Activated gamma-delta T cell treated with anti-CD3 and anti-CD28 coated beads, Interleukin-2, amount 50 U/mL, for 16 hours (primary cell): ENCODE measurements around the gene DCLK1.

Source experiments
- DNase-seq: peaks from one replicate; pipeline ENCODE4 v3.0.0-alpha.2; 2020; ENCODE audit warnings: low read depth

The DCLK1 gene

DNA sequence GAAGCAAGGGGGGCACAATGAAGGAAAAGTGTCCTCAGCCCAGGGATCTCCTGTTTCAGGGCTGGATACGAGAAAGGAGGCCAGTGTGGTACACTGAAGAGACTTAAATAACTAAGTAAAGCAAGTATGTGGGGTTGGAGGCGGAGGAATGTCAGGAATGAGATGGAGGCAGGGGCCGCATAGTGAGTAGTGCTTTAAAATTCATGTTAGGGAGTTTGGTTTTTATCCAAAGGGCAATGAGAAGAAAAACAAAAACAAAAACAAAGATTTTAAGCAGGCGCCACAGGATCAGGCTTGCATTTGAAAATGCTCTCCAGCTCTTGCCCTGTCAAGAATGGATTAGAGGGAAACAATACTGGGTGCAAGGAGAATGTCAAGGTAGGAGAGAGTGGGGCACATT, 273.4 kb downstream of the DCLK1 start:
- DNase-seq = no peak

DNA sequence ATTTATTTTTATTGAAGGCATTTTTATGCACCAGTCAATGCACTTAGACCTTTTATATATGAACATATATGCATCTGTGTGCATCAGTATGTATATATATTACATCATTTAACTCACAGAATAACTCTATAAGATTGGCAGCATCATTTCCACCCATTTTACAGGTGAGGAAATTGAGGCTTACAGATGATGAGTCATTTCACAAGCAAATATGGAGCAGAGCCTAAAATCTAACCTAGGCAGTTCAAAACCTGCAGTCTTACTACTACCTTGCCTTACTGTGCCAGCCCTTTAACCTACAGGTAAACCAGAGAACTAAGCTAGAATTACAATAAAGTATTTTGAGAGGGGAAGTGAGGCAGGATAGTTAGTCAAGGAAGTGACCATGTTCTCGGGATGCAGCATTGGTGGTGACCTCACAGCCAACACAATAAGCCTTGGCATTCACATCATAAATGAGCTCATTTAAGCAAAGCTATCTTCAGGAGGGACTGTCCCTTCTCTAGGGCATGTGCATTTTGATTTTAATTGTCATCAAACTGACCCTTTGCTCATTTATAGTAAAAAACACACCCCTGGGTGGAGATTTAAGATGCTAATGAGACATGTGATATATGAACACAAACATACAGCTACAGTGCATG, 274.3 kb downstream of the DCLK1 start:
- DNase-seq = no peak

DNA sequence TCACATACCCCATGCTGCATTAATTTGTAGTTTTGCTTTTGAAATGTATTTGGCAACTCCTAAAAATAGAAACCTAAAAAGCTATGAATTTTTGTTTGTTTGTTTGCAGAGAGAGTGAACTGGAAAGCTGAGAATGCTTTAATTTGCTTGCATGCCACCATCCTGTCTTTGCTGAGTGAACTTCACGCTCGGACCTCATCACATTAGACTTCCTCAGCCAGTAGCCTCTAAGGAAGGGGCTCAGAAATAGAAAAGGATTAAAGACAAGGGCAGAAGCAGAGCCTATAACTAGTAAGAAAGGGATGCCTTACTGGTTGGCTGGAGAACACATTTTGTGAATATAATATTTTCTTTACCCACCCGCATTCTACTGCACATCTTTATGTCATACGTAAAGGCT, 275.1 kb downstream of the DCLK1 start:
- DNase-seq = no peak

DNA sequence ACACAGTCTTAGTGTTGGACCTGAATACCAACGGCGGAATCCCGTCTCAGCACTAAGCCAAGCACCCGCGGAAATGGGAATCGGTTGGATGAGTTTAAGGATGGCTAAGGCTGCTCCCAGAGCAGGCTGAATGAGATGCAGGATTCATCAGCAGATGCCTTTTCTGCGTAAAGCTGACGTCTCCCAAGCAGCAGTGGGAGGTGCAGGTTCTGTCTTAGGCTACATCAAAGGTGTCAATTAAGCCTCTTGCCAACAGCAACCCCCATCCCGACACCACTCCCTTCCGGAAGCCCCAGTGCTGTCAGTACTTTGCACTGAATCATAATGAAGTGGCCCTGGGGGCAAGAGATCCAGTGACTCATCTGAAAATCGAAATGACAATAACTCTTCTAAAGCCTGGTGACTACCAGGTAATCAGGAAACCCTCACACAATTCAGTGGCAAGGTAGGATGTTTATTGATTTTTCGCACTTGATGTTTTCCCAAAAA, 275.6 kb downstream of the DCLK1 start:
- DNase-seq = no peak

DNA sequence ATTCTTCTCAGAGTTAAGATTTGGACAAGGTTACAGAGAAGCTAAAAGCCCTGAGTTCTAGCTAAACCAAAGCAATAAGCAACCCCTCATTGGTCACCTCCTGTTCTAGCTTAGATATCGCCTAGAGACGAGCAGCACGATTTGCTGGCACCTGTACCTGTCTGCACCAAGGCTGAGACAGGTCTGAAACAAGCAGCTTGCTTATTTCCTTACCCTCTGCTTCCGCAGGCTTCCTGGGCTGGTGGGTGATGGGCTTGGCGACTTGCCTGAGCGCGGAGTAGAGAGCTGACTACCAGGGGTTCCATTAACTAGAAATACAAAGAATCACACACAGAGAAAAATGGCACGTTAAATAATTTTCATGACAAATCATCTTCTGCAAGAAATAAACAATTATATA, 276.9 kb downstream of the DCLK1 start:
- no peak for DNase-seq

DNA sequence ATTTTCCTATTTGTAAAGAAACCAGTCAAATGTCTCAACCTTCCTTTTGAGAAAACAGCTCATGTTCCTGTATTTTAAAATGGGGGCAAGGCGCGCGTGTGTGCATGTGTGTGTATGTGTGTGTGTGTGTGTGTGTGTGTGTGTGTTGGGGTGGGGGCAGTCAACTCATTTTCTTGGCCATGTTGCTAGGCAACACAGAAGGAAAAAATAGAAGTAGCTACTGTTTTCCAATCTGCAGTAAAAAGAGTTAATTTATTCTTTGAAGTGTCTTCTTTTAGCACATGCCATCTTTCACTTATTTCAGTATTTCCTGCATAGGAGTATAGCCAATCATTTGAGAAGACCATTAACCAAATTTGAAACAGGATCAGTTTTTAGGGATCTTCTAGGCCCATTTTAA, 279.3 kb downstream of the DCLK1 start:
- DNase-seq = no peak

DNA sequence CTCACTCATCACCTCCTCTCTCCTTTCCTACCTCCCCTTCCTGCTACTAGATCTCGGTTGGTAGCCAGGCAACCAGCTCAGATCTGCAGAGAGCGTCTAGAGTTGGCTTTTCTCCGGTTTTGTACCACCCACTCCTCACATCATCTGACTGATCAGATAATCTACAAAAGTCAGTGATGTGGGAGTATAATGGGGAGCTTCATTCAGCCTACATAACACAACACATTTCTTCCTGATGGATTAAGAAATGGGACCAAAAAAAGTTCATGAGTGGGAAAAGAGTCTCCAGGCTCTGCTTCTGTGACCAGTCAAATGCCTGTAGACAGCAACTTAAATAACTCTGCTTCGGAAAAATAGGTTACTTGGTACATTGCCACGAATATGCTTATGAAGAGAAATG, 279.8 kb downstream of the DCLK1 start:
- DNase-seq = no peak

DNA sequence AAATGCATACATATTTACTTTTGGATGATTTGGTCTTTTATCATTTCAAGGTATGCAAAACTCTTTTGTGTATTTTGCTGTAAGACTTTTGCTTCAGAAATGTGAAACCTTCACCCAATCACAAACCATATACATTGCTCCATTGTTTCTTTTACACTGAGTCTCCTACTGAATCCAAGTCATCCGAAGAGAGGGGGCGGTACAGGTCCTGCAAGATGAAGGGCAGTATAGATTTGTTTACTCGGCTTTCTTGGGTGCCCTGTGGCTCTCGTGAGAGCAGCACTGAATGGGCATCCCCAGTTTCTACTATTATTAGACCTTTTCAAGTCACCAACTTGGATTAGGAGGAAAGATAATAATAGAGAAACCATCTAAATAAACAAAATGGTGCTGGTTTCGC, 280.6 kb downstream of the DCLK1 start:
- DNase-seq = no peak

DNA sequence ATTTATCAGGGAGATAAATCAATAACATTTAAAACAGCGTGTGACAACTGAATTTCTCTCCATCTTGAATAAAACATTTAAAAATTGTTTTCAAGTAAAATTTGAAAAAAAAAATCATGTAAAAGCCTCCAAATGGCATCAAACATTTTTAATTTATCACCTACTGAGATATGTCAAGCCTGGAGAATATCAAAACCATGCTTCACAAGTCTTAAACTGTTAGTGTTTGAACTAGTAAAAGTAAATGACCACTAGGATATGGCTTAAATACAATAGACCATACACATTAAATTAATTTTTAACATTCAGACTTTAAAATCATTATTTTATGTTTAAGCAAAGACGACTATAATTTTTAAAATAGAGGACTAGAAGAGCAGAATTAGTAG, 281.9 kb downstream of the DCLK1 start:
- no peak for DNase-seq

DNA sequence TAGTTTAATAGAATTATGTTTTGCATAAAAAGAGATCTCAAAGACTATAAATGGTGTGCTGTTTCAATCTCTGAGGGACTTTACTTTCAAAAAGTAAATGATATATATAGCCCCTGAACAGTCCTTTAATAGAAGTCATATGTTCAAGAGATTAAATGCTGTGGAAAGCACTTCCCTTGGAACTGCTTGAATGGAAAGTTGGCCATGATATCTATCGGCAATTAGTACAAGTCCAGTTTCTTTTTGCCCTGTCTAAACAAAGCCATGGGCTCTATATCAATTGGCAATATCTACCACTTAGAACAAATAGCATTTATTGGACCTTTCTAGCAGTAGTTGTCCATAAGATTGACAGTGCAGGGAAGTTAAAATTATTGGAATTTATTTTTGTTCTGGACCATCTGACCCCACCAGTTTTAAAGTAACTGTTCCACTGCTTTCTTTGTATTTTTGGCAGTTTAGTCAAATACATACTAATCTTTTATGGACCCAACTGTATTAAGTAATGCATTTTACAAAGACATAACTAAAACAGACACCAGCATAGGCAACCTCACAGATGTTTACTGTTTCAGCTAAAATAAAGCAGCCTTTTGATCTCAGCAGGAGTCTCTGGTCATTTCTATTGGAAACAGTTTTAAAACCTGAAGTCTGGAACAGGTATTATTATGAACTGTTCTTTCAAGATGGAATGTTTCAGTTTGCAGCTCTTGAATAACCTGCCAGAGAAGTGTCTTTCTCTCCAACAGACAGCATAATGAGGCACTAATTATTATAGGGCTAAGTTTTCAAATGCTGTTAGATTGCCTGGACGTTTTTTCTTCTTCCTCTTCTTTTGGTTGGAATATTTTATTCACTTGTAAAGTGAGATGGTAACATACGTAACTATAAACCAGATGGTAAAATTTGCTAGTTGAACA, 282.6 kb downstream of the DCLK1 start:
- DNase-seq = no peak

DNA sequence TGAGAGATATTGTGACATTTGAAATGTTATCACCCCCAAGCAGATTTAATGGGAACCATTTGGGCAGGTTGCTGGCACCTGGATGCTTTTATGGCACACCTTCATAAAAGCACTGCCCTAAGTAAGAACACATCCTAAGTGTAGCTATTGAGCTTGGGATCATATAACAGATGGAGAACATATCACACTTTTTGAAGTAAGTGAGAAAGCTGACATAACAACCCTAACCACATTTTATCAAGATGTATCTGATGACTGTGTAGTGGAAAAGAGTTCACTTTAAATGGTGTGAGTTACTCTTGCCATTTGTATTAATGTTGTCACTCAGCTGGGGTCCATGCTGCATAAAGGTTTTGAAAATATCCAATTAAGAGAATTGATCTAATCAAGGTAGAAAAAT, 287.9 kb downstream of the DCLK1 start:
- DNase-seq = no peak

DNA sequence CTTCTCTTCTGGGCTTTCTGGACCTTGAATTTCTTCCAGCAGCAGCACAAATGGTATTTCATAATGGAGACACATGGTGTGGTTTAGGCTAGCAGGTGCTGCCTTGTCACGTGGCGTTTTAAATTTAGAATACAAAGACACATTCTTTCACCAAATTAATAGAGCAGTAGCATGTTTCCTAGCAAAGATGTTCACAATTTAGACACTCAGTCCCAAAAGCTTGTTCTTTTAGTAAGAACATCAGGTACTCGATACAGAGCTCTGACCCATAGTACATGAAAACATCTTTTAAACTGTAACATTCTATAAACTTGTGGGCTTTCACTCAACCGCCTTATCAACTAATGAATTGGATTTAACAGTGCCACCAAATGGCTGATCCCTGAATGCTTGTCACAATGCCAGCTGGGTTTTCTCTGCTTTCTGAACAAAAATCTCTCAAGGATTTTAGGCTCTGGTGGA, 290.1 kb downstream of the DCLK1 start:
- DNase-seq = no peak

DNA sequence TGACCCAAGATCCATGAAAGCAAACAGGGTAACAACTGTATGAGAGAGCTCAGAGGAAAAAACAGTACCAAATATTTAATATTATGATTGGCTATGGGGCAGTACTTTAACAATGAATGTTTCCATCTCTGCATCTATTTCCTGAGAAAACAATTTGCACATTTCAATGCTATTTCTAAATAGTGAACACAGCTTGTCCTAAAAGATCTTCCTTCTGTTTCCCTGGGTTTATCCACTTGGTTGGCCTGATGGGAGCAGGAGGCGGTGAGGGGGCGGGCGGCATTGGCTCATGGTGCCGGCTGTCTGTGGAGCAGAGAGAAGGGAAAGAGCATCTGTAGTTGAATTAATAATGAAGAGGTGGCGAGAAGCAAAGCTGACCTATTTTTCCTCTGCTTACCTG, 291.4 kb downstream of the DCLK1 start:
- no peak for DNase-seq

DNA sequence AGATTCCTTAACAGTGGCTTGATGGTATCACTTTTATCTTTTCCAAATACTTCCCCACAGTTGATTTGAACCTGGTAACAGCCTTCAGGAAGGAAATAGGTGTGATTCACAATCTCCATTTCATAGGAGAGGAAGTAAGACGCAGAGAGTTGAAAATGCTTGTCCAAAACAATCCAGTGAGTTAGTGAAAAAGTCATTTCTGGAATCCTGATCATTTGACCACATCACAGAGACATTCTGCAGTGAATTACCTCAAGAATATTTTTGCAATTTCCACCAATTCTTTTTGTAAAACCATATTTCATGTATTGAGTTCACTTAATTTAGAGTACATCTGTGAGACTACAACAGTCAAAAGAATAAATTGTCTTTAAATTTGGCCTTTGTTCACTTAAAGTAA, 292.8 kb downstream of the DCLK1 start:
- no peak for DNase-seq

DNA sequence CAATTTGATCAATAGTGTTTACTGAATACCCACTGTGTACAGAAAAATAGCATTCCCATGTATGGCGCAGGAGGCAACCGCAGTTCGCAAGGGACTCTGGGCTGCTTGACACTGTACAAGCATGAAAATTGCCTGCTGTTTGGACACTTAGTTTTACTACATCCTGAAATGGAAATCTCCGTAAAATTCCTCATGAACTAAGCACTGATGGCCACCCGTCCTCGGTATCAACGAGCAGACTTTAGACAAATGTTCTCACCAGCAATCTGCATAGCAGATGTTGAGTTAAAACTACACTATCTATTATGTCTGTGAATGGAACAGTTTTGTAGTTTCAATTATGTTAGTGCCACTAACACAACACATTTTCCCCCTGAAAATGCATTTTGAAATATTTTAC, 294.7 kb downstream of the DCLK1 start:
- DNase-seq = no peak

DNA sequence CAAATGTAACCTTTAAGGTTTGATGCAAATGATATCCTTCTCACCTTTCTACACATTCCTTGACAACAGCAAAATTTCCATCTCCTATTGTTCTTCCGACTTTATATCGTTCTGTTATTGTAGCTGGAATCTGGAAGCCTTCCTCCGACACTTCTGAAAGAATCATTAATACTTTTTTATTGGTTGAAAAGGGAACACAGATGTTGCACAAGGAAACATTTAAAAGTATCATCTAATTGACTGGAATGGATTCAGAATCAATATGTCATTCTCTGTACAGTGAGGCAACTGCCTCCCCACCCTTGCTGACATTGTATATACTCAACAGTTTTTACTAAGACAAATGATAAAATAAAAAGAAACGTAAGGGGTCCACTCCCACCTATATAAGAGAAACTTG, 295.2 kb downstream of the DCLK1 start:
- no peak for DNase-seq

DNA sequence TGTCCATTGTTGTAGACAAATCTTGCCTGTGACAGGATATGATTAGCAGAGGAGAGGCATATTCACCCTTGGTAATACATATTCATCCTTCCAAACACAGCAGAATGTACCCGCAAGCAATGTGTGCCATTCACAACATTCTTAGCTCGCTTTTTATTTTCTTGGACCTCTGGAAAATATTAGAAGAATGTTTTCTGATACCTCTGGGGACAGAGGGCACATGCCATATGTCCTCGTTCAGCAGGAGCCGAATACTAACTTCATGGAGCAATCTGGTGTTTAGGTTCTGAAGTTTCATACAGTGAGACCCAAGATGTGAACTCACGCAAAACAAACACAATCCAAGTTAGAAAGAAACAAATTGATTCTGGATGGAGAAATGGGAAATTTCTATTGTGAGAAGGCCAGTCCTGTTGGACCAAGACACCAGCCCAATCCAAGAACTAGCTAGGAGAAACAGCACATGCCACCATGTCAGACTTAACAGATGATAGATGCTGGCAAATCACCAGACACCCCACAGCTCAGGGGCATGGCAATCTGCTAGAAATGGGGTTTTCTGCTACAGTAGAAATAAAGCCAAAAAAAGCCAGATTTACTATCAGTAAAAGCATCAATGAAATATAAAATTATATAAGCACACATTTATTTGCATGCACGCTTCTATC, 297.4 kb downstream of the DCLK1 start:
- DNase-seq = no peak

DNA sequence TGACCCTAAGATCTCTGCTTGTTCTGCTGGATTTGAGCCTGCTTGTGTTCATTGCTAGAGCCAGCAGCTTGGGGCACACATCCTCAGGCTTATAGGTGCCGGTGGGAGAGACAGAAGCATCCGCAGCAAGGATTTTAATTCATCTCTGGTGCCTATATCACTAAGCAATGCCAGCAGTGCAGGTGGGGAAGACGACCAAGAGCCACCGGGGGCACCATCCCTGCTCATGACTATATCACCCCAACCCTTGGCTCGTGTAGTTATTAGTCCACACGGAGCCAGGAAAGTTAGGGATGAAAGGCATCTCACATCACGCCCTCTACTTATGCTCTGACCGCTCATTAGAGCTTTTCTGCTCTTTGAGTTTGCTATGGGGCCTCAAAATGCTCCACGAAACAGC, 298.2 kb downstream of the DCLK1 start:
- DNase-seq = no peak

DNA sequence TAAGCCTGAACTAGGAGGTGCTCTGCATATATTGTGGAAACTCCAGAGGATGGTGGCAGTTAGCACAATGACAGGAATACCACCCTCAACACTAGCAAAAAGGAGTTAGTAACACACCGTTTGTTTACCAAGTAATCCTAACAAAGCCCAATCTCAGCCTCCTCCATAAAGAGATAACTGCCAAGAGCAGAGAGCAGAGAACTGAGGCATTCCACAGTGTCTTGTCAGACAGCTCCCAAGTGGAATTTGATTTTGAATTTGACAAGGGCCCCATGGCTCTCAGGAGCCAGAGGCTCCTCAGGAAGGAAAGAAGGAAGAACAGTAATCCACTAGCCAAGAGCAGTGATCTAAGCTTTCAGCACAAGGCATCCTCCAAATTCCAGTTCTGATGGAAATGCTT, 298.6 kb downstream of the DCLK1 start:
- DNase-seq = no peak

DNA sequence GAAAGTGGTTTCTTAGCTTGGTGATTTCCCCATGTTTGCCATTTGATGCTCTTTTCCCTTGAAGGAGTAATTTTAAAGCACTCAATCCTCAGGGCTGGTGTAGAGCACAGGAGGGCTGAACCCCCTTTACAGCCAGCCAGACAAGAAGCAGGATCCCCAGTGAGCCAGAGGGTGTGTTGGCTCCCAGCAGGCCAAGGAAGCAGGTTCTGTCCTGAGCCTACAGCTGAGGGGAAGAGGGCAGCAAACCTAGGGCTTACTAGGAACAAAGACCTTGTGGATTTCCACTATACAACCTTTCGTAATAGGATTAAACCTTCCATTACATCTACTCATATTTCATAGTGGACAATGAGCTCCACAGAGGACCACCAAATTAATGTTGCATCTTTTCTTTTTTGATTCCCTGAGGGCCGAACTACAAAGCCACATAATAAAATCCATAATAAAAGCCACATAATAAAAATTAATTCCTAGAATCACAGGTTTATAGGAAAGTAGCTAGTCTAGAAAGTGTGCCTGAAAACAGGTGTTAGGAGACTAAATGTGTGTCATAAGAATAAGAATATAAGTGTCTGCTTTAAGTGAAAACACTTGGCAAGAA, 300.2 kb downstream of the DCLK1 start:
- DNase-seq = no peak

DNA sequence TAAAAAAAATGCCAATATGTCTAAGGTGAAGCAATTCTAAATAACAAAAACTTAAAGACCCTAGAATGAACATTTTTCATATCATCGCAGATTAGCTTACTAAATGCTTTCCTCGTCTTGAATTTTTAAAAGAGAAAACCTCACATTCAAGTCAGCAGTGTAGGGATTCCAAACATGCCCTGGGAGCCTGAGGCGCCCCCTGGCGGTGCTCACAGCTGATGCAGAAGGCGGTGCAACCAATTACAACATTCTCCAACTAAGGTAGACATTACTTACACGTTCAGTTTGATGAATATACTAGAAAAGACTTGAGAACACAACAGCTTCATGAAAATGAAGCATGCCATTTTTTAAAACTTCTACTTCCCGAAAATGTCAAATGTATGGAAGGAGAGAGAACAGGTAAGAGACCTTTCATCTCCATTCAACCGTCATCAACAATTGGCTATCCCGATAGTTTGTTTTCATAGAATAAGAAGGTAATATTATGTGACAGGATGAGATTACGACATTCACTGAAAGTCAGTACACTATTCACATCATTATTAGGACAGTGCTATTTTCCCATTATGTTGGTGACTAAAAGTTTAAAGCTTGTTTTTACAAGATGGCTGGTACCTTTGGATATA, 304.4 kb downstream of the DCLK1 start:
- DNase-seq = no peak

DNA sequence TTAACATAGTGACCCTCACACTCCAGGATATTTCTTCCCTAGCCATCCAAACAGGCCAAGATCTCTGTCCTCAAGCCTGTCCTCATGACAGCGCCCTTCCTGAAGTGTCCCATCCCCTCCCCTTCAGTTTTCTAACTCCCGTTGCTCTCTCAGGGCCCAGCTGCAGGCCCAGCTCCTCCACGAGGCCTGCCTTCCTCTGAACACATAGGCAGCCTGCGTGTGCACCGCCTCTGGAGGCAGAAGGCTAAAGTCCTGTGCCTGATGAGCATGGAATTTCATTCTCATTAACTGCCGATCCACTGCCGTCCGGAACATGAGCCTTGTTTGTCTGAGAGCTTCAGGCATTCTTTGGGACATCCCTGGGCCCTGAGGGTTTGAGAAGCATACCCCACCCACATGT, 306.4 kb downstream of the DCLK1 start:
- no peak for DNase-seq
